ENCODE measurements around the gene ZNF296. TPM values are rescaled to one million over a fixed set of nuclear protein-coding genes. Genes with fewer than 3 reads are reported as not detected.
A peak's percentile ranks its signal among the peaks of the same experiment; 100 is the strongest.

ZNF296 gene
- total and polyA plus RNA-seq, 2 experiments from 2014 or later: 13.4 to 16.5 TPM

- no peak overlapping the region for H3K4me3 Mint-ChIP-seq
- H3K36me3 ChIP-seq (ENCODE audit: insufficient read depth): peaks cover 6% of the 10 kb centered on the region; the same call in 1 of the 2 replicates
- H3K27me3 Mint-ChIP-seq (ENCODE audit: insufficient read depth, low read depth, poor library complexity): peaks cover 9% of the 10 kb centered on the region
- H3K4me1 ChIP-seq (ENCODE audit: insufficient read depth): peaks cover 6% of the 10 kb centered on the region
- H3K4me3 ChIP-seq: no peak overlapping the region
- no peak overlapping the region for H3K27ac Mint-ChIP-seq
- H3K79me2 ChIP-seq (replicated peaks; ENCODE audit: insufficient read depth): peaks cover 31% of the 10 kb centered on the region
- DNase-seq (ENCODE audit: low spot score): peak; percentile 30
- H3K4me1 Mint-ChIP-seq: peaks cover 10% of the 10 kb centered on the region
- H2AFZ ChIP-seq: no peak overlapping the region
- no peaks in the 10 kb centered on the region for H3K27me3 ChIP-seq (ENCODE audit: insufficient read depth)
- ATAC-seq: no peak
- no peaks in the 10 kb centered on the region for H3K9me3 Mint-ChIP-seq
- no peak overlapping the region for H3K27ac ChIP-seq (ENCODE audit: low read depth)
- peaks cover 26% of the 10 kb centered on the region for H4K20me1 ChIP-seq (replicated peaks; ENCODE audit: insufficient read depth)
- peaks cover 16% of the 10 kb centered on the region for H3F3A ChIP-seq (replicated peaks; ENCODE audit: low read depth)
- peaks cover 32% of the 10 kb centered on the region for H3K36me3 Mint-ChIP-seq (ENCODE audit: low read depth)
- TF ChIP-seq CTCF (conservative IDR thresholded peaks at IDR 0.05; ENCODE audit: low read depth in 2 of 2): peak in 1 of 2 experiments; percentile 26; a peak in 2 of 4 replicates
- TF ChIP-seq CREB1 (CRISPR knock-in tag; IDR thresholded peaks at IDR 0.05; ENCODE audit: low read depth): no peak
- H3K4me2 ChIP-seq: no peak overlapping the region
- H3K9me2 ChIP-seq (ENCODE audit: insufficient read depth): no peaks in the 10 kb centered on the region
Measured at GRCh38 chr19:45037393-45038169, 38.7 kb downstream of the ZNF296 start.

GRCh38 chr19:45035755-45036154 is 40.5 kb downstream of the ZNF296 start:
- H2AFZ ChIP-seq: no peak overlapping the region
- Mint-ChIP-seq H3K27ac (no peak overlapping the region), H3K9me3 (peaks cover 5% of the 10 kb centered on the region; the same call in 2 of the 3 replicates), H3K27me3 (ENCODE audit: insufficient read depth, low read depth, poor library complexity) (peaks cover 9% of the 10 kb centered on the region), H3K4me3 (no peak overlapping the region), H3K4me1 (peaks cover 10% of the 10 kb centered on the region), H3K36me3 (ENCODE audit: low read depth) (peaks cover 25% of the 10 kb centered on the region)
- no peaks in the 10 kb centered on the region for H3K27me3 ChIP-seq (ENCODE audit: insufficient read depth)
- no peak overlapping the region for H3K4me2 ChIP-seq
- H3K27ac ChIP-seq (ENCODE audit: low read depth): no peak overlapping the region
- no peaks in the 10 kb centered on the region for H3K9me2 ChIP-seq (ENCODE audit: insufficient read depth)
- no peak for ATAC-seq
- peaks cover 16% of the 10 kb centered on the region for H3F3A ChIP-seq (replicated peaks; ENCODE audit: low read depth)
- peaks cover 6% of the 10 kb centered on the region for H3K4me1 ChIP-seq (ENCODE audit: insufficient read depth)
- H3K36me3 ChIP-seq (ENCODE audit: insufficient read depth): no peaks in the 10 kb centered on the region; the same call in 1 of the 2 replicates
- DNase-seq (ENCODE audit: low spot score): no peak
- H4K20me1 ChIP-seq (replicated peaks; ENCODE audit: insufficient read depth): peaks cover 13% of the 10 kb centered on the region
- peaks cover 16% of the 10 kb centered on the region for H3K79me2 ChIP-seq (replicated peaks; ENCODE audit: insufficient read depth)
- TF ChIP-seq CREB1 (CRISPR knock-in tag; IDR thresholded peaks at IDR 0.05; ENCODE audit: low read depth): no peak
- no peak for TF ChIP-seq STAT1 (IDR thresholded peaks at IDR 0.05; ENCODE audit: unreplicated experiment)
- no peak for TF ChIP-seq ETS1 (IDR thresholded peaks at IDR 0.05)
- no peak overlapping the region for H3K4me3 ChIP-seq

- no peak for ATAC-seq
- no peak overlapping the region for H2AFZ ChIP-seq
- Mint-ChIP-seq H3K4me3 (no peak overlapping the region), H3K27ac (no peak overlapping the region), H3K27me3 (ENCODE audit: insufficient read depth, low read depth, poor library complexity) (peaks cover 2% of the 10 kb centered on the region), H3K36me3 (ENCODE audit: low read depth) (peaks cover 21% of the 10 kb centered on the region), H3K9me3 (peaks cover 5% of the 10 kb centered on the region; the same call in 2 of the 3 replicates), H3K4me1 (no peaks in the 10 kb centered on the region; the same call in 2 of the 3 replicates)
- H3K4me3 ChIP-seq: no peak overlapping the region
- no peaks in the 10 kb centered on the region for H3K9me2 ChIP-seq (ENCODE audit: insufficient read depth)
- DNase-seq (ENCODE audit: low spot score): no peak
- no peak overlapping the region for H3K4me2 ChIP-seq
- H3K27me3 ChIP-seq (ENCODE audit: insufficient read depth): no peaks in the 10 kb centered on the region
- no peak overlapping the region for H3K27ac ChIP-seq (ENCODE audit: low read depth)
- no peaks in the 10 kb centered on the region for H3K79me2 ChIP-seq (replicated peaks; ENCODE audit: insufficient read depth)
- H3K4me1 ChIP-seq (ENCODE audit: insufficient read depth): no peaks in the 10 kb centered on the region
- no peaks in the 10 kb centered on the region for H3F3A ChIP-seq (replicated peaks; ENCODE audit: low read depth)
- no peaks in the 10 kb centered on the region for H4K20me1 ChIP-seq (replicated peaks; ENCODE audit: insufficient read depth)
- no peaks in the 10 kb centered on the region for H3K36me3 ChIP-seq (ENCODE audit: insufficient read depth)
- TF ChIP-seq ZNF114 (CRISPR knock-in tag; IDR thresholded peaks at IDR 0.05) (no peak), JUNB (IDR thresholded peaks at IDR 0.05; ENCODE audit: unreplicated experiment) (no peak), EZH2phosphoT487 (IDR thresholded peaks at IDR 0.05; ENCODE audit: unreplicated experiment) (no peak), NANOG (IDR thresholded peaks at IDR 0.05; ENCODE audit: borderline replicate concordance) (no peak)
Measured at GRCh38 chr19:45032421-45032820, 43.9 kb downstream of the ZNF296 start.

All from GM23338 (cell line).